ENCODE results near the gene SLC22A1.
"Not testable (repeated sequence)": the region's sequence is repeated elsewhere in the genome, so short reads cannot be mapped to it uniquely, and the experiment has no call there.

The SLC22A1 gene

DNA sequence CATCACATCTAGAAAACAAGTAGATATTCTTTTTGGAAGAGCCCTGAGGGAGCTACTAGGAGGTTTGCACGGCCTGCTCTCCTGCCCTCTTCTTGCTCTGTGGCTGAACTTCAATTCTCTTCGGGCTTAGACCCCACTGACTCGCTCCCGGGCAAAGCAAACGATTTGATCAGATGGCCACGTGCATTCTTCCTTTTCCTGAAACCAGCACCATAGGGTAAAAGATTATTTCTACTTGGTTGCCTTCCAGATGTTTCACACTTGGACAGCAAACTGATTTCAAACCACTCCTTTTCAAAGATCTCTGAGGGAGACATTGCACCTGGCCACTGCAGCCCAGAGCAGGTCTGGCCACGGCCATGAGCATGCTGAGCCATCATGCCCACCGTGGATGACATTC, at the start of gene SLC22A1:
Gene SLC22A1 (plus strand): TSS at position 258 of the 400 bp plus-strand sequence. CDS start 121 bp downstream, at position 379.
- DNase-seq (ENCODE audit: low read depth in 2 of 2), result no peak

DNA sequence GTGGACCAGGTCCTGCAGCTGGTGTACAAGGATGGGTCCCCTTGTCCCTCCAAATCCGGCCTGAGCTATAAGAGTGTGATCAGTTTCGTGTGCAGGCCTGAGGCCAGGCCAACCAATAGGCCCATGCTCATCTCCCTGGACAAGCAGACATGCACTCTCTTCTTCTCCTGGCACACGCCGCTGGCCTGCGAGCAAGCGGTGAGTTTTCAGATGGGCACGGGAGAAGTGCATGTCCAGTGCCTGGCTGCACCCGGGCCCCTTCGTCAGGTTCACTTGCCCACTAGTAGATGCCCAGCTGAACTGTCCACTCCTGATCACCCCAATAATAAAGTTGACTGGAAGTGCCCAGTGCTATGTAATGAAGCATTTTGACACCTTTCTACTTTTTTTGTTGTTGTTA, 48.3 kb upstream of the SLC22A1 start:
- no peak for DNase-seq (ENCODE audit: low read depth in 2 of 2)

DNA sequence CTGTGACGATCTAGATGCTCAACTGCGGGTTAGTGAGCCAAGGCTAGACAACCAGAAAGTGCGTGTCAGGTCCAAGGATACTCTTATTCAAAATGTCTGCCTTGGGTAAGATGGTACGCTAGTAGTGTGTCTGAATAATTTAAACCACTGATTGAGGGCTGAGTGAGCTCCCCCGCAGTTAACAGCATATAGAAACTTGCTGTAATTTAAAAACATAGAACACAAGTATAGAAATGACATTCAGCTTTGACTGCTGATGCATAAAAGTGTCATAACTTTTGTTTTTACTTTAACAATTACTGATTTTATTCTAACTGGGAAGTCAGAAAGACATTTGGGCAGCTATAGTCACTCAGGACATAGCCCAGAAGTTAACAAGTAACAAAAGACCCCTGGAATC, 45.6 kb upstream of the SLC22A1 start:
- DNase-seq (ENCODE audit: low read depth in 2 of 2), result no peak

DNA sequence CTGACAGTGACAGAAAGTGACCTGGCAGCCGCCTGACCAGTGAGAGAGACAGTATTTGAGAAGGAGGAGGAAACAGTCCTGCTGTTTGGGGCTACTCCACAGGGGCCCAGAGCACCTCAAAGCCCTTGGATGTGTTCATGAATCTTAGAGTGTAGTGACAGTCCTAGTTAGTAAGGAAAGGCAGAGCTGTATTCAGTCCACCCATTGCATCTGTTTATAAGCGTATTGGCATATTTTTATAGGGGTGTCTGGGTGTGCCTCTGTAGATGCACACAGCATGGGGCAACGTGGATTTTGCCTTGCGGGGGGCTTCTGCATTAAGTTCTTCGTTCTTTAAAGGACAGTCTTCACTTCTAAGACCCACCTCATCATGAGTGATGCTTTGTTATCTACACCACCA, 44.6 kb upstream of the SLC22A1 start:
- DNase-seq (ENCODE audit: low read depth in 2 of 2), result no peak

DNA sequence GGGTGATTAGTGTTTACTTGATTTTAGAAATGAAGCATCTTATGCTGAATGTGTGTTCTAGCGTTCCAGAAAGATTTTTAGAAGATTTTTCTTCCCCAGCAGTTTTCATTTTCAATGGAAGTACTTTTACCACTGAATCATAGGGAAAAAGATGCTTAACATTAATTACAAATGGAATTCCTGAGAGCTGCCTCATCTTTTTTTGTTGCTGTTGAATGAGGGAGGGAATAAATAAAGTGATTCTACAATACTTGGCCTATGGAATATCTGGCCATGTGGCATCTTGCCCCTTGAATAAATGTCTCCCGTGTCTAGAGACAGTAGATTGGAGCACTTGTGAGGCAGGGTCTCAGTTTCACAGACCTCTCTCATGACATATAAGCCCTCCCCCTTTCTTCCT, 44.1 kb upstream of the SLC22A1 start:
- DNase-seq (ENCODE audit: low read depth in 2 of 2), result no peak

DNA sequence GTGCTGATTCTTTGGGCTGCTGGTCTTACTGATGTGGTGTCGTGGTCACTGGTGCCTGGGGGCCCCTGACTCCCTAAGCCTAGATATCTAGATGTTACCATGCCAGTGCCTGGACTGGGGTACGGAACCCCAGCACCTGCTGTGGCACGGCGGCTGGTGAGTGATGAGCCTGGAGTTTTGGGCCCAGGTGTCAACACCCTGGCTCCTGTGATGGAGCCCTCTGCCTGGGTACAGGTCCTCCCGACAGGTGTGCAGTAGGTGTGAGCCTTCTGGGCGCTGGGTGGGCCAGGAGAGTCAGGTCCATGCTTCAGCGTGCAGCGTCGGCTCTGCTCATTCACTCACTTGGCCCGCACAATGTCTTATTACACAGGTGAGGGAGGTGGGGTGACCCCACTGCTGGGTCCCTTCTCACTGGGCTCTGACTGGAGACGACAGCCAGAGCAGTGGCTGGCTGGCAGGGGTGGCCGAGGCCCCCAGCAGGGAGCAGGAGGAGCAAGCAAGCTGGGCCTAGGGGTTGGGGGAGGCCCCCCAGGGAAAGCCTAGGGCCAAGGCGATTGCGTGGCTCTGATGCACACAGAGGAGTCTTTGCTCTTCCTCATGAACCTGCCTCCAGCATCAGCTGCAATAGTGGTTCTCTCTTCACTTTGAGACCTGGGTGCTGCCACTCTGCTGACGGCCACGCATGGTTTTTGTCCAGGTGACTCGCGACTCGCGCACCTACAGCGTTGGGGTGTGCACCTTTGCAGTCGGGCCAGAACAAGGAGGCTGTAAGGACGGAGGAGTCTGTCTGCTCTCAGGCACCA, 42.5 kb upstream of the SLC22A1 start:
- DNase-seq (ENCODE audit: low read depth in 2 of 2), result no peak

DNA sequence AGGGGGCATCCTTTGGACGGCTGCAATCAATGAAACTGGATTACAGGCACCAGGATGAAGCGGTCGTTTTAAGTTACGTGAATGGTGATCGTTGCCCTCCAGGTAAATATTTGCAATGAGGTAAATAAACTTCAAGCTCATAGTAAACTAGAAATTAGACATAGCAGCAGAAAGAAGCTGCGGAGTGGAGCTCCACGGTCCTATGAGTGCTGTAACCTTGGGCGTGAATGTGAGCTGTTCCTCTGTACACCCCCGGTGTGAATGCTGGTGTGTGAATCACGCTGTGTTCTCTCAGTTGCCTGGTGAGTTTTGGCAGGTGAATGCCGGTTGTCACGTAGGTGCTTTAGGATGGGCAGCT, 42.0 kb upstream of the SLC22A1 start:
- DNase-seq (ENCODE audit: low read depth in 2 of 2), result no peak

DNA sequence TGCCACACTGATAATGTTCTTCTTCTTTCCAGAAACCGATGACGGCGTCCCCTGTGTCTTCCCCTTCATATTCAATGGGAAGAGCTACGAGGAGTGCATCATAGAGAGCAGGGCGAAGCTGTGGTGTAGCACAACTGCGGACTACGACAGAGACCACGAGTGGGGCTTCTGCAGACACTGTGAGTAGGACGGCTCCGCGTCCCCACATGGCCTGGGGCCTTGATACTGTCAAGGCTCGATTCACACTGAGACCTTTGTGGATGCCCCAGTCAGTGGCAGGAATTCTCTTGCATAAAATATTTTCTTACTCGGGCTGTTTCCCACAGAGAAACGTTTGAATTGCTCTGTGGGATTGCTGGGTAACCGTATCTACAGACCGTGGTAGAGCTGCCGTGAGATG, 41.5 kb upstream of the SLC22A1 start:
- DNase-seq (ENCODE audit: low read depth in 2 of 2), result no peak

DNA sequence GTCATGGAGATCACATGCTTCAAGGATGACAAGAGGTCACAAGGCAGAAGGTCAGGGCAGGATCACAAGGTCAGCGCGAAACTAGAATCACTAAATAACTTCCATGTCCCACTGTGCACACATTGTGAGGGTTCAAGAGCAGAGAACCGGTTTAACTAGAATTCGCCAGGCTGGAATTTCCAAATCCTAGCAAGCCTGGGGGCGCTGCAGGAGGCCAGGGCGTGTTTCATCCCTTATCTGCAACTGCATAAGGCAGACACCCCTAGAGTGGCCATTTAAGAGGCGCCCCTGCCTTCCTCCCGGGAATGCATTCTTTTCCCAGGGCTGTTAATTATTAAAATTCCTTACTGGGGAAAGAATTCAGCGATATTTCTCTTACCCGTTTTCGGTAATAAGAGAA, 40.2 kb upstream of the SLC22A1 start:
- no peak for DNase-seq (ENCODE audit: low read depth in 2 of 2)

DNA sequence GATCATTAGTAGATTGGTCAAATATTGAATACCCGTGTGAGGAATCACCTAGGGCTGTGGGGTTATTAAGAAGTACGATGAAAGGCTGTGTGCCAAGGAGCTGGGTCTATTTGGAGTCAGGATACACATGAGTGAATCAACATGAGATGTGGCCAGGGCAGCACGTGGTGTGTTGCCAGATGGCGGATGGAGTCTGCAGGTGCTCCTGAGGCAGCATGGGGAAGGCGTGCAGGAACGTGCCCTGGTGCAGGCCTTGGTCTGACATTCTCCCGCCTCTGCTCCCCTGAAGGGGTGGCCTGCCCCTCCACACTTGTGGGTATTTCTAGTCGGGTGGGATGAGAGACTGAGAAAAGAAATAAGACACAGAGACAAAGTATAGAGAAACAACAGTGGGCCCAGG, 39.0 kb upstream of the SLC22A1 start:
- no peak for DNase-seq (ENCODE audit: low read depth in 2 of 2)

DNA sequence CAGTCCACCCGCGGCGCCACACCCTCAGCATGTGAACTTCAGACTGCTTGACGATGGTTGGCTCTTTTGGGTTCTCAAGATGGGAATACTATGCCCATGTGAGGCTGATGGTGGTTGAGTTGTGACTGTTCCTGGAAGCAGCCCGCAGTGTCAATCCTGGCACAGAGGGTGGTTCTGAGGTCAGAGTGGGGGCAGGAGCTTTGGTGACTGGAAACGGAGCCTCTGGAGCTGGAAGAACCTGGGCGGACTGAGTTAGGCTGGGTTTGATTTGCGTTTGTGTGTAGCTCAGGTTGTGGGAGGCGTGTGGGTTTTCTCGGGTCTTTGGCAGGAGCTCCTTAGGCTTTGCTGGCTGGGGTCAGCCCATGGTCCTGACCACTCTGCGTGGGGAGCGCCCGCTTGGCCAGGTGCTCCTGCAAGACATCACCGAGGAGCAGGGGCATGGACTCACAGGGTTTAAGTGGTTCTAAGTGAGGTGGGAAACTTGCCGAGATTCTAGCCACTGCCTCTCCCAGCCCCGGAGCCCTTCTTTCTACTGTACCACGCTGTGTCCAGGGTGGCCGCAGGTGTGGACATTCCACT, 37.3 kb upstream of the SLC22A1 start:
- DNase-seq (ENCODE audit: low read depth in 2 of 2), result no peak

DNA sequence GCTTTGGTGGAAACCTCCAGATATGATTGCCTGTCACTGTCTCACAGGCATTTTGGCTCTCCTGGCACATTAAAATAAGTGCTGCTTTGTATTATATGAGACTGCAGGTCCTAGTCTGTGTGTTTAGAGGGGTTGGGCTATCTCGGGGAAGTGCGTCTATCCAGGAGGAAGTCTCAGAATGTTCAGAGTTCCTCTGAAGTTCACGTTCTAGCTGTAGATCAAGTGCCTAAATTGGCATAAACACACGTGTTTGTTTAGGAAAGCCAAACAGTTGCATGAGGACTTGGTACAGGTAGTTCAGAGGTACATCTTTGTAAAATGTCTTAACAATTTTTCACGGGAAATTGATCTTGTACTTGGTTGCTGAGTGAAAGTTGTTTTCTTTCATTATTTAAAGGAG, 36.4 kb upstream of the SLC22A1 start:
- no peak for DNase-seq (ENCODE audit: low read depth in 2 of 2)

DNA sequence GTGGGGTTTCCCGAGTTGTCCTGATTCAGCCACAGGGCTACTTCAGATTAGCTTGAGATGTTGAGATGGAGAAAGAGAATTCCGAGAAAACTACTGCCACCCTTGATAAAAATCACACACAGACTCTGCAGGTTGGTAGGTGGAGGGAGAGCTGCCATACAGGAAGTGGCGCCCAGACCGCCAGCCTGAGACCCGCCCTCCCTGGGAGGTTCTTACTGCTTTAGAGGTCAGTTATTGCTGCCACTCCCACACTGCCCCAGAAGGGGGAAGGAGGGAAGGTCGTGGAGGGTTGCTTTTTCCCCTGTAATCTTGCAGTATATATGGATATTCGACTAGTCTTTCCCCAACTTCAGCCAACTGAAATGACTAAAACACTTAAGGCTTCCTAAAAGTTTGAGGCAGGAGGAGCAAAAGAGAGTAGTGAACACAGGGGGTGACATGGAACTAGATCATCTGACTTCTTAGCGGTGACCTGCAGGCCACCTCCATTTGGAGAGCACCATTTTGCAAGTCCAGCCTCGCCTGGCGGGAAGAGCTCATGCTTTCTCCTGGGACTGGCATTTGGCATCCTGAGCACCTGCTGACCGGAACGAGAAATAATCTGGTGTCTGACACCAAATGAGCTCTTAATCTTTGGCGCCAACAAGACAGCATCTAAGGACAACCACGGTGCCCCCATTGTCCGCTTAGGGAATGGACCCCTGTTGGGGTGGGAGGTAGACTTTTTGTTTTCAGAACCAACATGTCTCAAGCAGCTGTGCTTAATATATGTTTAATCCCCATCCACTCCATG, 35.7 kb upstream of the SLC22A1 start:
- no peak for DNase-seq (ENCODE audit: low read depth in 2 of 2)

DNA sequence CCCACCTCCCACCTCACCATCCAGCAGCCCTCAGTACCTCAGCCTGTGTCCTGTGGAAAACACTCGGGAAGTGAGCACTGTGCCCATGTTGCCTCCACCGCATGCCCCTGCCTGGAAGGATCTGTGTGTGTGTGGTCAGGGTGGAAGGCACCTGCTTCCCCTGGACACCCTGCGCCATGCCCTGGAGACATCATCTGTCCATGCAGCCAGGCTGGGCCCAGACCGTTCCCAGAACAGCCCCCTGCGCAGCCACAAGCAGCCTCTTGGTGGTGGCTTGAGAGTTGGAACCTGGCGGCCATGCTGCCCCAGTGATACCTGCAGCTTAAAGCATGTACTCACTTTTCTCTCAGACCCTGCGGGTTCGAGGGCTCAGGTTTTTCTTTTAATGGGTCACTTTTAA, 34.9 kb upstream of the SLC22A1 start:
- DNase-seq (ENCODE audit: low read depth in 2 of 2), result no peak

DNA sequence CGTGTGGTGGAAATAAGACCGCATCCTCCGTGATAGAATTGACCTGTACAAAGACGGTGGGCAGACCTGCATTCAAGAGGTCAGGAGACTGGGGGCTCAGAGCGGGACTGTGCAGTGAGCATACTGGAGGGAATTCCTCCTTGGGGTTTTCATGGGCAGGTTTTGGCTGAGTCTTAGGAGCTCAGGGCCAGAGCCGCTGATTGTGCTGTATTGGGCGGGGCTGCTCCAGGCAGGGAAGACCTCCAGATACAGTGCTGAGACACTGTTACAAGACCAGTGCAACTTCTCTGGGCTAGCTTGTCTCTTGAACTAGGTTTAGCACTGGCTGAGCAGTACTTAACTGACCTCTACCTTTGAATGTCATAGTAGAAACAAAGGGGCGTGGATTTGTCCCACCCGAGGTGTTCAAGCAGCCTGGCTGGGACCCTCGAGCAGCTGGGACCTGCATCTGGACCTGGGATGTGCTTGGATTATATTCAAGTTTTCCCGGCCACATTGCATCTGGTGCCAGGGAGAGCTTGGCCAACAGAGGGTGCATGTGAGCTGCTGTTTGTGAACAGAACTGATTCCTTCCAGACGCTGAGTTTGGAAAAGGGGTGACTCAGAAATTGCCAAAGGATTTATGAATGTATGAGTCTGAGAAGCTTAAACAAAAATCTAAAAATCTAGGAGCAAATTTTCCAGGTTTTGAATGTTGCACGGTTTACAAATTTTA, 33.4 kb upstream of the SLC22A1 start:
- no peak for DNase-seq (ENCODE audit: low read depth in 2 of 2)

DNA sequence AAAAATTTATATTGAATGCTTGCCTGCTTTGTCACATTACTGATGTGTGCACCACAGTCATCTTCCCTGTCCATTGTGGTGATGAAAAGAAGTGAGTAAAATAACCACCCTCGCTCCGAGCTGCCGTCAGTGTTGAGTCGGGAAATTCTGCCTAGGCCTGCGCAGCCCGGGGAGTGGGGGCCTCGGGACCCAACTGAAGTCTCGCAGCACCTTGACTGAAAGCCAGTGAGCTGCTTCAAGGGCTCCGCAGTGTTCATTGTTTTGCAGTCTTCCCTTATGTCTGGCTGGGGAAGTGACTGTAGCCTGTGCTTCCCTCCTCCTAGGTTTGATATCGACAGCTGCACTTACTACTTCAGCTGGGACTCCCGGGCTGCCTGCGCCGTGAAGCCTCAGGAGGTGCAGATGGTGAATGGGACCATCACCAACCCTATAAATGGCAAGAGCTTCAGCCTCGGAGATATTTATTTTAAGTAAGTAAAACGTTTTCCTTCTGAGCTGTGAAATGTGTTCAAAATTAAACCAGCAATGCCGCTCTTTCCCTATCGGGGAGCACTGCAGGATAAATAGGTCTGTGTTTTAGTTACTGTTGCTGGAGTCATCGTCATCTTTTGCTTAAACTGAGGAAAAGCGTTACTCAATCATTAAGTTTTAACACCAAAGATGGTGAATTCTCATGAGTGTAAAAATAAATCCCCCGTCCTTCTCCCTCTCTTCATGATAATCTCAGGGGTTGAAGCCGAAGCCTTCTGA, 32.7 kb upstream of the SLC22A1 start:
- no peak for DNase-seq (ENCODE audit: low read depth in 2 of 2)

DNA sequence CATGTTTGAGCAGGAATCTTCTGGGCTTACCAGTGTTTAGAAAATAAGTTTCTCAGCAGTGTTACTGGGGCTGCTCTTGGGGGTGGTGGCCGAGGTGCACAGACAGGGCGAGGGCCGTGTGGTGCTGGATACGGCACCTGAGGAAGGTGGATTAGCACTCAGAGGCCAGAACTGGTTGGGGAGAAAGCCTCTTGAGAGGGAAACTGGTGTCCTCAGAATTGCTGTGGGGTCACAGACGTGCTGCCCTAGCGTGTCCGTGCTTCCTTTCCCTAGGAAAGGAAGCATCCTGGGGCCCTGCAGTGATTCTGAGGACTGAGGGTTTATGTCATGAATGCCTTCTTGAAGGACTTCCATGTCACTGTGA, 32.1 kb upstream of the SLC22A1 start:
- no peak for DNase-seq (ENCODE audit: low read depth in 2 of 2)

DNA sequence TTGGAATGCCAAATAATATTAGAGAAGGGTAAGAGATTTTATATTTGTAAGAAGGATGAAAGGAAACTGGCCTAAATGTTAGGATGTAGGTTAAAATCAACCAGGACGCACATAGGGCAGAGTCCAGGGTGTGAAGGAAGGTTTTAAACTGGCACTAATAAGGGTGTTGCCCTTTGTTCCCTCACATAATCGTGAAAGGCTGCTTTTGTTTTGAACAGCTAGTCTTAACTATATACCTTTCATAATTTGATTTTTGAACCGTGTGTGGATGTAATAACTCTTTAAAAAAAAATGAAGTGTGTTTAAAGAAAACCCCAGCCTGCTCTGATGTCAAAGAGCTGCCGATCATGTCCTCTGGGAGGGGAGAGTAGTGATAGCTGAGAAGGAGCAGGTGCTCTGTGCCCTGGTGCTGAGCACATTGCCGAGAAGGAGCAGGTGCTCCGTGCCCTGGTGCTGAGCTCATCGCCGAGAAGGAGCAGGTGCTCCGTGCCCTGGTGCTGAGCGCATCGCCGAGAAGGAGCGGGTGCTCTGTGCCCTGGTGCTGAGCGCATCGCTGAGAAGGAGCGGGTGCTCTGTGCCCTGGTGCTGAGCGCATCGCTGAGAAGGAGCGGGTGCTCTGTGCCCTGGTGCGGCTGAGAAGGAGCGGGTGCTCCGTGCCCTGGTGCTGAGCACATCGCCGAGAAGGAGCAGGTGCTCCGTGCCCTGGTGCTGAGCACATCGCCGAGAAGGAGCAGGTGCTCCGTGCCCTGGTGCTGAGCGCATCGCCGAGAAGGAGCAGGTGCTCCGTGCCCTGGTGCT, 31.0 kb upstream of the SLC22A1 start:
- DNase-seq (ENCODE audit: low read depth in 2 of 2), result not testable (repeated sequence)

DNA sequence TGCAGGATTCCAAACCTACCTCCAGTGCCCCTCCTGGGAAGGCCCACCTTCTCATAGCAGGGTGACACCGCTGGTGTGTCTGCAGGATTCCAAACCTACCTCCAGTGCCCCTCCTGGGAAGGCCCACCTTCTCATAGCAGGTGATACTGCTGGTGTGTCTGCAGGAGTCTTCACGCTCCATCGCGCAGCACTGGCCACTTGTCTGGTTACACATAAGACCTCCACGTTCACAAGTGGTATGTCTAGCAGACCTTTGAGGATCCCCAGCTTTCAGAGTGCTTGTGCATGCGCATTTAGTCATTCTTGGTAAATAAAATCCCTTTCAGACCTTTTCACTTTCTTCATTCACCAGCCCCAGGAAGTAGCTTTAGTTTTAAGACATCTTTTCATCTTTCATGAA, 29.4 kb upstream of the SLC22A1 start:
- not testable (repeated sequence) for DNase-seq (ENCODE audit: low read depth in 2 of 2)

DNA sequence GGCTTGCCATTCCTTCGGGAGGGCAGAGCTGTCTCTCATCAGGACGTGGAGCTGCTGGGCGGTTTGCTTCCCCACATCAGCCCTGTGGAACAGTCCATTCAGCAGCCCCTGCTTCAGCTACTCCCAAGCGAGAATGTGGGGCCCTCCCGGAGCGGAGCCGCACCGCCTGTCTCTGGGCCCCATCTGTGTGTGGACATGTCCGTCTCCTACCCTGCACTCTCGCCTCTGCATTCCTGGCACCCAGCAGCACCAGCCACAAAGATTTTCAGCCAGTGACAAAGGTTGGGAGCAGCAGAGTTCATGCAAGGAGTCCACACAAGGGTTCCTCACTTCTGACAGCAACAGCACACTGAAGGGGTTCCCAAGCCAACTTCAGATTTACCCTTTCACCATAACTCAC, 29.0 kb upstream of the SLC22A1 start:
- DNase-seq (ENCODE audit: low read depth in 2 of 2), result no peak

DNA sequence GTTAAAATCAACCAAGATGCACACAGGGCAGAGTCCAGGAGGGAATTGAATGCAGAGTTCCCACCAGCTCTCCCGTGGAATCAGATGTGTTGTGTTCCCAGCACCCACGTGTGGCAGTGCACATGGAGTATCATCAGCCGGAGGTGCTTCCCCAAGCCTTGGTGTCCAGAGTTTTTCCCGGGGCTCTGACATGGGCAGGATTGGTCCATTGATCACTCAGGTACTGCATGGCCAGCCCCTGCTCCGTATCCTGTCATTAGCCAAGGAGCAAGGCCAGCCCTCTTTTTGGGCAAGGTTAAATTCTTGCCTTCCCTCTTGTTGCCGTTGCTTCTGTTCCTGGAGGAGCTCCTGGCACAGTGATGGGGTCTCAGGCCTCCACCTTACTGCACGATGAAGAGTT, 28.6 kb upstream of the SLC22A1 start:
- no peak for DNase-seq (ENCODE audit: low read depth in 2 of 2)
